HepG2 (cell line): ENCODE results near the gene CAPN2. TPM values are rescaled to one million over a fixed set of nuclear protein-coding genes. Genes with fewer than 3 reads are reported as not detected.
"Not testable (repeated sequence)": the region's sequence is repeated elsewhere in the genome, so short reads cannot be mapped to it uniquely, and the experiment has no call there.

Source experiments
- ATAC-seq: fragments of 200-7000 bp; cut with Tn5 transposase; 3 replicates; pipeline ENCODE4 v1.9.1; 2020; ENCODE audit warnings: mild to moderate bottlenecking, moderate library complexity
- BruUV-seq: library from RNA; stranded (reverse); fragments of 400-500 nt; replicated peaks from 2 replicates; lab custom pipeline; 2021; lab: Mats Ljungman, UMichigan
- CTCF ChIA-PET: fragments of 300-600 bp; formaldehyde crosslinking; extraction: SDS; loops from one replicate; lab custom pipeline; 2021; ENCODE audit warnings: low total read pairs, inconsistent platforms, low intra/inter-chr PET ratio; lab: Yijun Ruan, JAX
- POLR2A ChIA-PET: fragments of 350-600 bp; sonication (Branson Sonifier 250); formaldehyde crosslinking; loops from one replicate; lab custom pipeline; 2020; ENCODE audit warnings: antibody characterized with exemption, inconsistent platforms; lab: Yijun Ruan, JAX
- DNase-seq: peaks from one replicate; pipeline ENCODE4 v3.0.0-alpha.2; 2015; ENCODE audit warnings: low spot score
- FAIRE-seq: peaks from 3 replicates; lab custom pipeline; 2011; peaks lifted over from hg19 to GRCh38; lab: Jason Lieb, UNC
- H2AFZ ChIP-seq: one replicate; pipeline ENCODE4 v1.6.1; 2011; ENCODE audit warnings: low read length, inconsistent platforms
- H3K27ac ChIP-seq: fragments of 300-600 bp; 3 replicates; pipeline ENCODE4 v1.8.0; 2011; ENCODE audit warnings: mixed run types, mild to moderate bottlenecking, mixed read lengths, low read length, inconsistent platforms; ENCODE audit not compliant: insufficient read depth; ENCODE audit errors: extremely low read length
- H3K27me3 ChIP-seq, 2 experiments: fragments of 200-600 bp in 1 of 2; 2 replicates in 1 of 2; 3 replicates in 1 of 2; pipeline versions ENCODE4 v1.6.0 to v1.8.0; 2011; ENCODE audit warnings: low read length in 2 of 2, mild to moderate bottlenecking in 2 of 2, moderate library complexity in 2 of 2, inconsistent platforms in 1 of 2; ENCODE audit not compliant: insufficient read depth in 2 of 2, control insufficient read depth in 1 of 2
- H3K36me3 ChIP-seq, 2 experiments: fragments of 200-600 bp in 1 of 2; replicated peaks in 1 of 2; 2 replicates in 1 of 2; 3 replicates in 1 of 2; pipeline versions ENCODE4 v1.5.1 to v1.8.0; 2011; ENCODE audit warnings: low read length in 2 of 2, inconsistent platforms in 1 of 2; ENCODE audit not compliant: insufficient read depth in 2 of 2, control insufficient read depth in 1 of 2
- H3K4me1 ChIP-seq: 2 replicates; pipeline ENCODE4 v1.5.1; 2012; ENCODE audit warnings: low read length, inconsistent platforms; ENCODE audit not compliant: insufficient read depth
- H3K4me2 ChIP-seq: 2 replicates; pipeline ENCODE4 v1.6.0; 2011; ENCODE audit warnings: low read depth, low read length, inconsistent platforms
- H3K4me3 ChIP-seq, 3 experiments: fragments of 200-600 bp in 1 of 3; sonication (generic), shearing (Covaris generic) in 1 of 3; replicated peaks in 1 of 3; 2 replicates each; pipeline ENCODE4 v1.5.1; 2011 to 2016; ENCODE audit warnings: low read length in 3 of 3, inconsistent platforms in 2 of 3, low read depth in 2 of 3, mild to moderate bottlenecking in 2 of 3, control low read depth in 1 of 3, mixed read lengths in 1 of 3; ENCODE audit not compliant: insufficient read depth in 1 of 3
- H3K79me2 ChIP-seq: one replicate; pipeline ENCODE4 v1.6.1; 2011; ENCODE audit warnings: low read length, inconsistent platforms; ENCODE audit not compliant: insufficient read depth
- H3K9ac ChIP-seq: 2 replicates; pipeline ENCODE4 v1.6.0; 2011; ENCODE audit warnings: mild to moderate bottlenecking, low read depth, low read length, inconsistent platforms; ENCODE audit not compliant: insufficient read depth
- H3K9me3 ChIP-seq: 2 replicates; pipeline ENCODE4 v1.5.1; 2012; ENCODE audit warnings: mild to moderate bottlenecking, low read length
- H4K20me1 ChIP-seq: 2 replicates; pipeline ENCODE4 v1.6.0; 2011; ENCODE audit warnings: inconsistent platforms, mild to moderate bottlenecking, low read length, moderate library complexity; ENCODE audit not compliant: insufficient read depth
- IRF9 ChIP-seq: sonication (generic); formaldehyde crosslinking; IDR thresholded peaks from 2 replicates; pipeline ENCODE4 v1.8.0; 2022; ENCODE audit warnings: missing genetic modification reagents, mild to moderate bottlenecking, borderline replicate concordance
- JUND ChIP-seq: sonication (generic); formaldehyde crosslinking; IDR thresholded peaks from 2 replicates; pipeline ENCODE4 v1.8.0; 2022; ENCODE audit warnings: mild to moderate bottlenecking, missing genetic modification reagents
- KLF15 ChIP-seq: sonication (generic); formaldehyde crosslinking; IDR thresholded peaks from 2 replicates; pipeline ENCODE4 v1.8.1; 2023; ENCODE audit warnings: borderline replicate concordance, mild to moderate bottlenecking, inconsistent platforms, missing genetic modification reagents, mixed read lengths
- RNF219 ChIP-seq: sonication (generic); formaldehyde crosslinking; IDR thresholded peaks from 2 replicates; pipeline ENCODE4 v1.5.0; 2020; ENCODE audit warnings: mild to moderate bottlenecking, missing genetic modification reagents
- SIX4 ChIP-seq: sonication (generic); formaldehyde crosslinking; IDR thresholded peaks from 2 replicates; pipeline ENCODE4 v1.4.0; 2020; ENCODE audit warnings: missing genetic modification reagents
- STAT6 ChIP-seq: sonication (generic); formaldehyde crosslinking; IDR thresholded peaks from 2 replicates; pipeline ENCODE4 v1.4.0; 2020; ENCODE audit warnings: missing genetic modification reagents, mild to moderate bottlenecking, borderline replicate concordance
- SUZ12 ChIP-seq: fragments of 150-350 bp; IDR thresholded peaks from 2 replicates; pipeline ENCODE4 v1.6.1; 2014; ENCODE audit warnings: low read depth, low read length
- ZNF232 ChIP-seq: sonication (generic); formaldehyde crosslinking; IDR thresholded peaks from 2 replicates; pipeline ENCODE4 v1.4.0; 2020; ENCODE audit warnings: missing genetic modification reagents, borderline replicate concordance
- ZNF33B ChIP-seq: sonication (generic); formaldehyde crosslinking; IDR thresholded peaks from 2 replicates; pipeline ENCODE4 v1.5.1; 2020; ENCODE audit warnings: mild to moderate bottlenecking, missing genetic modification reagents
- ZNF775 ChIP-seq: sonication (generic); formaldehyde crosslinking; IDR thresholded peaks from 2 replicates; pipeline ENCODE4 v1.4.0; 2020; ENCODE audit warnings: missing genetic modification reagents, mild to moderate bottlenecking, moderate library complexity, borderline replicate concordance
- in situ Hi-C: cut with HindIII; loops from 2 replicates; pipeline ENCODE4 v1.10.0; 2017; ENCODE audit warnings: low pct_unique_long_range_greater_than_20kb; ENCODE audit not compliant: extremely low pct_ligation_motif_present
- intact Hi-C: fragments of 100-400 bp; cut with micrococcal nuclease; formaldehyde crosslinking; loops from one replicate; pipeline ENCODE4 v1.10.0; 2022; ENCODE audit not compliant: unreplicated experiment
- polyA plus RNA-seq, 8 experiments: library from polyadenylated mRNA; depleted of rRNA in 3 of 8; stranded (reverse) in 7 of 8; unstranded in 1 of 8; fragments of >200 nt; fragmentation: Illumina TruSeq in 4 of 8; extraction: Trizol in 4 of 8; gene quantifications; 2 replicates each; pipeline versions ENCODE4 v1.2.1 to v1.2.3, GENCODE V29; 2011 to 2016; ENCODE audit warnings: low read depth in 4 of 8, missing spikeins in 1 of 8, mixed read lengths in 1 of 8; ENCODE audit not compliant: insufficient read depth in 1 of 8
- total RNA-seq, 5 experiments: library from RNA; depleted of rRNA; stranded (reverse); fragments of >200 nt; fragmentation: Illumina TruSeq; extraction: Trizol; gene quantifications; 2 replicates each; pipeline ENCODE4 v1.2.3, GENCODE V29; 2016; ENCODE audit warnings: low read depth in 1 of 5
- TF ChIP-seq, protein P1 (sequence below), 2 experiments: sonication (generic) in 1 of 2; formaldehyde crosslinking in 1 of 2; IDR thresholded peaks; 2 replicates each; pipeline versions ENCODE4 v1.4.0 to v1.6.1; 2016 to 2020; ENCODE audit warnings: borderline replicate concordance in 1 of 2, low read depth in 1 of 2, mild to moderate bottlenecking in 1 of 2, missing genetic modification reagents in 1 of 2

Gene CAPN2
- total and polyA plus RNA-seq, 2 of the 13 experiments (the other 11 are each of a cell fraction or from before 2014, with no cell fraction given) = 6.2 to 7.4 TPM

DNA sequence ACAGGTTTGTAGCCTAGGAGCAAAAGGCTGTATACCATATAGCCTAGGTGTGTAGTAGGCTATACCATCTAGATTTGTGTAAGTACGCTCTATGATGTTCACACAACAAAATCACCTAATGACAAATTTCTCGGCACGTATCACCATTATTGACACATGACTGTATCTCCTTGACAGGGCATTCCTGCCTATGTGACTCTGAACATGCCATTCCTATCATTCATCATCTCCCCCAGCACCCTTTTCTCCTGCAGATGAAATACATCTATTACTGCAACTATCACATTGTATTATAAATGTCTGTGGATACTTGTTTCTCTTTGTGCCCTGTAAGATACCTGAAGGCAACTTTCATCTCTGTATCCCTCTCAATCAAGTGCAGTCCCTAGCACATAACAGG is 103.5 kb downstream of the CAPN2 start (continued):
- TF ChIP-seq RNF219 = no peak
- TF ChIP-seq ZNF775 (CRISPR knock-in tag) = no peak
- TF ChIP-seq KLF15 (CRISPR knock-in tag) = no peak
- no peak for TF ChIP-seq SIX4
- TF ChIP-seq, protein P1, sequence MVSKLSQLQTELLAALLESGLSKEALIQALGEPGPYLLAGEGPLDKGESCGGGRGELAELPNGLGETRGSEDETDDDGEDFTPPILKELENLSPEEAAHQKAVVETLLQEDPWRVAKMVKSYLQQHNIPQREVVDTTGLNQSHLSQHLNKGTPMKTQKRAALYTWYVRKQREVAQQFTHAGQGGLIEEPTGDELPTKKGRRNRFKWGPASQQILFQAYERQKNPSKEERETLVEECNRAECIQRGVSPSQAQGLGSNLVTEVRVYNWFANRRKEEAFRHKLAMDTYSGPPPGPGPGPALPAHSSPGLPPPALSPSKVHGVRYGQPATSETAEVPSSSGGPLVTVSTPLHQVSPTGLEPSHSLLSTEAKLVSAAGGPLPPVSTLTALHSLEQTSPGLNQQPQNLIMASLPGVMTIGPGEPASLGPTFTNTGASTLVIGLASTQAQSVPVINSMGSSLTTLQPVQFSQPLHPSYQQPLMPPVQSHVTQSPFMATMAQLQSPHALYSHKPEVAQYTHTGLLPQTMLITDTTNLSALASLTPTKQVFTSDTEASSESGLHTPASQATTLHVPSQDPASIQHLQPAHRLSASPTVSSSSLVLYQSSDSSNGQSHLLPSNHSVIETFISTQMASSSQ (IDR thresholded peaks at IDR 0.05; ENCODE audit: low read depth) = no peak
- TF ChIP-seq, protein P1 (CRISPR knock-in tag; IDR thresholded peaks at IDR 0.05; ENCODE audit: borderline replicate concordance) = no peak
- TF ChIP-seq SUZ12 = no peak
- no peak for TF ChIP-seq IRF9 (CRISPR knock-in tag)
- TF ChIP-seq JUND (CRISPR knock-in tag) = no peak
- TF ChIP-seq ZNF33B (CRISPR knock-in tag) = no peak
- no peak for TF ChIP-seq STAT6
- TF ChIP-seq ZNF232 = no peak

GRCh38 chr1:223817265-223817664 is 104.9 kb downstream of the CAPN2 start:
- H3K27me3 ChIP-seq, ATAC-seq, FAIRE-seq, H3K9me3 ChIP-seq, DNase-seq, POLR2A ChIA-PET, H2AFZ ChIP-seq, intact Hi-C loops, in situ Hi-C loops, H3K4me2 ChIP-seq, H3K79me2 ChIP-seq, H3K9ac ChIP-seq, H3K27ac ChIP-seq, H4K20me1 ChIP-seq, CTCF ChIA-PET, H3K4me3 ChIP-seq, BruUV-seq: not testable (repeated sequence)
- peaks cover 7 to 27% of the 10 kb centered on the region in 2 experiments; a peak in 4 of 5 replicates for H3K36me3 ChIP-seq
- H3K4me1 ChIP-seq = peaks cover 10% of the 10 kb centered on the region; the same call in 1 of the 2 replicates
